Rectal smooth muscle tissue (tissue), 1 donor: ENCODE results near the gene HS1BP3.

ENCODE experiments used
- H3K27ac ChIP-seq: one replicate; pipeline ENCODE4 v1.7.0; 2013; ENCODE audit warnings: low read depth, low read length, inconsistent platforms
- H3K27me3 ChIP-seq: one replicate; pipeline ENCODE4 v1.7.0; 2013; ENCODE audit warnings: low read length; ENCODE audit not compliant: control insufficient read depth, insufficient read depth
- H3K36me3 ChIP-seq: one replicate; pipeline ENCODE4 v1.7.0; 2013; ENCODE audit warnings: low read length; ENCODE audit not compliant: control insufficient read depth, insufficient read depth
- H3K4me1 ChIP-seq: one replicate; pipeline ENCODE4 v1.7.0; 2013; ENCODE audit warnings: low read length; ENCODE audit not compliant: control insufficient read depth, insufficient read depth
- H3K4me3 ChIP-seq: one replicate; pipeline ENCODE4 v1.7.0; 2013; ENCODE audit warnings: low read length
- H3K9ac ChIP-seq: one replicate; pipeline ENCODE4 v1.7.0; 2013; ENCODE audit warnings: low read length

HS1BP3 gene

DNA sequence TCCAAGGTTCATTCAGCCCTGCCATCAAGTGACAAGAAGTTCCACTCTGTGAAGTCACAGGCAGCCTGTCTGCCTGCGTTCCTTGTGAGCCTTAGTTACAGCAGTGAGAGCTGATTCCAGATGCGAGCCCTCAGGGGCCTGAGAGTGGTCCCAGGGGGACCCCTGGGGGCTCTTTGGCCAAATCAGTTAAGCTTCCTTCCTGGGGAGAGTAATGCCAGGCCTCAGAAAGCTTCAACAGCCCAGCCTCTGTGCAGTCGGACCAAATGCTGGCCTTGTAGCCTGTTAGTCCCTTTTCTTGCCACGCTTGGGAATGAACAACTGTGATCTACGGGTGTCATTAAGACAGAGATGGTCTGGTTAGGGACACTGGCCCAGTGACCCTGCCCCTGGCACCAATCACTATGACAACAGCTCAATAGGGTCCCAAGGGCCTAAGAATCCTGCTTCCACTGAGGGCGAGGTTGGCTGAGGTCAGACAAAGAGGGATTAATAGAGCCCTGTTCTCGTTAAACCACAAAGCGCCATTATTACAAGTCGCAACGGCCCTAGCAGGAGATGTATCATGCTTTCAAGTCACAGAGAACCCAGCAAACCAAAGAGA is 50.9 kb downstream of the HS1BP3 start:
- no peak overlapping the region for H3K9ac ChIP-seq
- H3K36me3 ChIP-seq = no peaks in the 10 kb centered on the region
- H3K27ac ChIP-seq = peak overlapping the region; percentile 59
- H3K4me1 ChIP-seq = peaks cover 23% of the 10 kb centered on the region
- no peak overlapping the region for H3K4me3 ChIP-seq
- no peaks in the 10 kb centered on the region for H3K27me3 ChIP-seq

DNA sequence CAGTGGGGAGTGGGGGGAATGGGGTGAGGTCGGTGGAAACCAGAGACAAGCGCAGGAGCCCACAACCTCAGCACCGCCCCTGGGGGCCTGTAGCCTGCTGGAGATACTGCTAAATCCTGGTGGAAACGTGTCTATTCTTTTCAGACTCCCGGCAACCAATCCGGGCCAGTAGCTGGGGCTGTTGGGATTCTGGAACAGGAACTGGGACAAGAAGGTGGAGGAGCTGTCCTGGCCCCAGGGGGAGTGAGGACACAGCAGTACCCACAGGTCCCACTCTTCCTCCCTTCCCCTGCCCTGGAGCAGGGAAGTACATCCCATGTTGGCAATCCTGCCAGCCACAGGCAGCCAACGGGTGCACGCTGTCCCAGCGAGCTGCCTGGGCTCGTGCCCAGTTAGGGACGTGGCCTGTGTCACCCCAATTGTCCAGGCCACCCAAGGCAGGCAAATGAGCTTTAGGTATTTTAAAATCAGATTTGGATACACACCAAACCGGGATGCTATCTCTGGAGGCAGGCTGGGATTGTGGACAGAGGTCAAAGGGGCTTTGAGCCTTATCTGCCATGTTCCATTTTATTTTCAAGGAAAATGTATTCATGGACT is 51.8 kb downstream of the HS1BP3 start:
- Histone ChIP-seq H3K27me3 (no peaks in the 10 kb centered on the region), H3K4me1 (peaks cover 16% of the 10 kb centered on the region), H3K9ac (no peak overlapping the region), H3K36me3 (no peaks in the 10 kb centered on the region), H3K4me3 (no peak overlapping the region), H3K27ac (peak overlapping the region; percentile 59)

DNA sequence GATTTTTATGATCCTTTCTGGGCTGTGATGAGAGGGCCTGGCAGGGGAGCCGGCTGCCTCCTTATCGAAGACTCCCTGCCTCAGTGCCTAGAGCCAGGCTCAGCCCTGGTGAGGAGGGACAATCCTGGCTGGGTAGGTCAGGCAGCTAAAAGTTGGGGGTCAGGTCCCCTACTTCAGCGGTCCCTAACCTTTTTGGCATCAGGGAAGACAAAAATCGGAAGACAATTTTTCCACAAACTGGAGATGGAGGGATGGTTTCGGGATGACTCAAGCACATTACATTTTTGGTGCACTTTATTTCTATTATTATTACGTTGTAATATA is 53.1 kb downstream of the HS1BP3 start:
- H3K27me3 ChIP-seq = no peaks in the 10 kb centered on the region
- H3K27ac ChIP-seq = peak overlapping the region; percentile 7
- no peak overlapping the region for H3K9ac ChIP-seq
- no peaks in the 10 kb centered on the region for H3K36me3 ChIP-seq
- peaks cover 14% of the 10 kb centered on the region for H3K4me1 ChIP-seq
- no peak overlapping the region for H3K4me3 ChIP-seq

DNA sequence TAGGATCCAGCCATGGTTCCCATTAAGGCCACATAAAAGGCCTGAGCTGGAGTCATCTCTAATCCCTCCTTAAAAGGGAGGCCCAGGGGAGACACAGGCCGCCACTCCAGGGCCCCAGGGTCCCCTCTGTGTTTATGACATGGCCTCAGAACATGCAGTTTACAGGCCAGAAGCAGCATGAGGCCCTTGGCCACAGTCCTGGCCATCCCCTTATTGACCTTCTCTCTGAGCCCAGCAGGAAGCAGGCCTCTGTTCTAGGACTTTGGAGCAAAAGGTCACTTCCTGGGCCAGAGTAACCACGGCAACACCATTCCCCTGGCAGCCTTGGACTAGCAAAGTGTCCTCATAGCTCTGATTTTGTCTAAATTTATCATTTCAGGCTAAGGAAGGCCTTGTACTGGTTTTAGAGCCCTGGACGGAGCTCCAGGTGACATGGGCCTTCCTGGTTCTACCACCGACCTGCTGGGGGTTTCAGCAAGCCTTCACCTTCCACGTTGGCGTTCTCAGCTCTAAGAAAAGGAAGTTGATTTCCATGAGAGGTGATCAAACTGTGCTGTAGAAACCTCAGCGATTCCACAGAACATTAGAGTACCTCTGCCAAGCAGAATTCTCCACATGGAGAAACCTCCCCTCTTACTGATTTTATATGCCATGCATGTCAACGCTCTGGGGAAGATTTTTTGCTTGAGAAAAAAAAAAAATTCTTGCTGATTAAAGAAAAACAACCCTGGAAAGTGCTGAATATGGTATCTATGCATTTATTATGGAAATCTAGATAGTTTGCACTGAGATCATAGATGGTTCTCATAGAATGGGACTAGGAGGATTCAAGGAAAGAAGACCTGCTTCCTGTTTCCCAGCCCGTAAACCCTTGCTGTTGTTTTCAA is 53.7 kb downstream of the HS1BP3 start:
- Histone ChIP-seq H3K9ac (no peak overlapping the region), H3K27ac (peak overlapping the region; percentile 60), H3K4me1 (peaks cover 14% of the 10 kb centered on the region), H3K36me3 (no peaks in the 10 kb centered on the region), H3K4me3 (no peak overlapping the region), H3K27me3 (no peaks in the 10 kb centered on the region)

DNA sequence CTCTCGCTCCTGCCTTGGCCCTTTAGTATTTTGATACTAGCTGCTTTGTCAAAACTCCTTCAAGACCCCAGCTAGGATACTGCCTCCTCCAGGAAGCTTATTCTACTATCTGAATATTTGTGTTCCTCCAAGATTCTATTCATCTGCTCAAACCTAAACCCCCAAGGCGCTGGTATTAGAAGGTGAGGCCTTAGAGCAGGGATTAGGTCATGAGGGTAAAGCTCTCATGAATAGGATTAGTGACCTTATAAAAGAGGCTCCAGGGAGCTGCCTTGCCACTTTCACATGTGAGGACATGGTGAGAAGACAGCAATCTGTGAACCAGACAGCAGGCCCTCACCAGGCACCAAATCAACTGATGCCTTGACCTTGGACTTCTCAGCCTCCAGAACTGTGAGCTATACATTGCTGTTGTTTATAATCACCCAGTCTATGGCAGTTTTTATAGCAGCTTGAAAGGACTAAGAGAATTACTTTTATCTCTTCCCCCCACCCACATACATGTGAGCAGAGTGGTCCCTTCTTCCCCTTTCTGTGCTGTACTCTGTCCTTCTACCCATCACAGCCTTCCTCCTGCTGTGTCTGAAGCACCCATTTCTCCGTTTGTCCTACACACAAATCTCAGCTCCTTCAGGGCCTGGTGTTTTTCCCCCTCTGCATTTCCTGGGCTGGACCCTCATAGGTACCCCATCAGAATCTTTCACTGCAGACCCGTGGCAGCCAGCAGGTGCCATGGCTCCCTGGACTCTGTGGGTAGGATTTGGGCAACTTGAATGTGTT is 54.5 kb downstream of the HS1BP3 start:
- Histone ChIP-seq H3K4me1 (peaks cover 14% of the 10 kb centered on the region), H3K4me3 (no peak overlapping the region), H3K27ac (peak overlapping the region; percentile 60), H3K36me3 (no peaks in the 10 kb centered on the region), H3K27me3 (no peaks in the 10 kb centered on the region), H3K9ac (no peak overlapping the region)

DNA sequence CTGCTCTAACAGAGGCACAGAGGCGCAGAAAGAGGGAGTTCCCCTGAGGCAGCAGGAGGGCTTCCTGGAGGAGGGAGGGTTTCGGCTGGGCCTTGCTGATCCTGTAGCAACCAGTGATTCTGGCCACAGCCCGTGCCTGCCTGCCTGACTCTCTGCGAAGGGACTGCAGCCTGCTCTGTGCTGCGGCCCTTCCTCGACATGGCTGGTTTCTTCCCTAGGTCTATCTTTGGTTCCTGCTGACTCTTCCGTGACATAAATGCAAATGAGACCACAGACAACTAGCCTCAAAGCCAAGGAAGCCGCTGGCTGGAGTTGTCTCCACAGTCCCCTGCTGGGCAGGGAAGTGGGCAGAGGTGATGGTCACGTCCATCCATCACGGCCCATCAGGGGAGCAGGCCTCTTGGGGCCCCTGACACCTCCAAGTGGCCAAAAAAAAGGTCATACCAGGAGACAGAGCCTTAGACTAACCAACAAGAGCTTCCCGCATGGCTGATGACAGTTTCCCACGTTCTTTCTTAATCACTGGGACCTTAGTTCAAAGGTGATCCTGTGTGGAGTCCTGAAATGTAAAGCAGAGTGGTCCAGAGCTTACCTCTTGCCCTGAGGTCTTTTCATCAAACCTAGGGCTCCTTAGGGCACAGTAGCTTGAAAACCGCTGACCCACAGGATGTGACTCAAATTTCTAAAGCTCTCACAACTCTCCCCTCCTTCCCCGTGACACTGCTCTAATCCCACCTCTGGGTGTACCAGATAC is 55.3 kb downstream of the HS1BP3 start:
- no peak overlapping the region for H3K9ac ChIP-seq
- H3K27ac ChIP-seq = no peak overlapping the region
- H3K27me3 ChIP-seq = no peaks in the 10 kb centered on the region
- H3K4me3 ChIP-seq = no peak overlapping the region
- H3K36me3 ChIP-seq = no peaks in the 10 kb centered on the region
- peaks cover 14% of the 10 kb centered on the region for H3K4me1 ChIP-seq

DNA sequence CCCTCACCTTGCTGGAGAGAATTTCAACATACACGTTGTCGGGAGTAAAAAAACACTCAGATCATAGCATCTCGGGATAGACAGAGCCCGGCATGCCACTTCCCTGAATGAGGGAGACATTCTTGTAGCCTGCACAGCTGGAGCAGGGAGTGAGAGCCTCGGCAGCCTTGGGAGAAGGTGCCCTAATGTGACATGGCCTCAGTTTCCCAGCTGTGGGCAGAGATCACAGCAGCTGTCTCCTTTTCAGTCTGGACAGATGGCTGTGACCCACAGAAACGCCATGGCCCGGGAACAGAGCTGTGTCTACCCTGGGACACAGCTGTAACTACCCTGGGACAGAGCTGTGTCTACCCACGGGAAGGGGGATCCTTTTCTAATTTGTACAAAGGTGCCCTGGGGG is 55.9 kb downstream of the HS1BP3 start:
- Histone ChIP-seq H3K27ac (no peak overlapping the region), H3K36me3 (no peaks in the 10 kb centered on the region), H3K9ac (no peak overlapping the region), H3K4me3 (no peak overlapping the region), H3K27me3 (no peaks in the 10 kb centered on the region), H3K4me1 (peaks cover 14% of the 10 kb centered on the region)

DNA sequence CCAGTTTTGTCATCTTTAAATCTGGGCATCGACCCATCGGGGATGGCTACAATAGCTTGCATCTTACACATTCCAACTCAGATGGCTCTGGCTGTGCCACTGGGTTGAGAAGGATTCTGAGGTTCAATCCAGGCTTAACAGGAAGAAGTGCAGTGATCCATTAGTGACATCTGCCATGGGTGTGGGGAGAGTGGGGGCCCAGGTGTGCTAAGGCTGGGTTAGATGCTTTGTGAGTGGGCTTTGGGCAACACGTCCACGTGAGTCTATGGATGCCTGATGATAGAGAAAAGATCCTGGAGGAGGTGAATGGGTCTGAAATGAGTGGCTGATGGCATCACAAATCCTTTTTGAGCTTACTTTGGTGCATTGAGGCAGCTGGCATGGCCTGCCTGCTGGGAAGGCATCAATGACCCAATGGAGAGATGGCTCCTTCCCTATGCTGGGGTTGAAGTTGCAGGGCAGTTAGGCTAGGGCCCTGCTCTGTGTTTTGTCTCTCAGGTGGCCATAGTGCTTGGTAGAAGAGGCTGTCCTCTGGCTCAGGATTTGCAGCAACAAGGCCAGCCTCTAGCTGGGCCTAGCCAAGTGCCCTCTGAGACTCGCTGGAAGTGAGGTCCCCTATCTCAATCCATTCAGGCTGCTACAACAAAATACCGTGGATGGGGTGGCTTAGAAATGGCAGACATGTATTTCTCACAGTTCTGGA is 56.7 kb downstream of the HS1BP3 start:
- H3K9ac ChIP-seq = no peak overlapping the region
- H3K36me3 ChIP-seq = no peaks in the 10 kb centered on the region
- H3K4me1 ChIP-seq = peaks cover 9% of the 10 kb centered on the region
- no peak overlapping the region for H3K27ac ChIP-seq
- H3K4me3 ChIP-seq = no peak overlapping the region
- H3K27me3 ChIP-seq = no peaks in the 10 kb centered on the region

DNA sequence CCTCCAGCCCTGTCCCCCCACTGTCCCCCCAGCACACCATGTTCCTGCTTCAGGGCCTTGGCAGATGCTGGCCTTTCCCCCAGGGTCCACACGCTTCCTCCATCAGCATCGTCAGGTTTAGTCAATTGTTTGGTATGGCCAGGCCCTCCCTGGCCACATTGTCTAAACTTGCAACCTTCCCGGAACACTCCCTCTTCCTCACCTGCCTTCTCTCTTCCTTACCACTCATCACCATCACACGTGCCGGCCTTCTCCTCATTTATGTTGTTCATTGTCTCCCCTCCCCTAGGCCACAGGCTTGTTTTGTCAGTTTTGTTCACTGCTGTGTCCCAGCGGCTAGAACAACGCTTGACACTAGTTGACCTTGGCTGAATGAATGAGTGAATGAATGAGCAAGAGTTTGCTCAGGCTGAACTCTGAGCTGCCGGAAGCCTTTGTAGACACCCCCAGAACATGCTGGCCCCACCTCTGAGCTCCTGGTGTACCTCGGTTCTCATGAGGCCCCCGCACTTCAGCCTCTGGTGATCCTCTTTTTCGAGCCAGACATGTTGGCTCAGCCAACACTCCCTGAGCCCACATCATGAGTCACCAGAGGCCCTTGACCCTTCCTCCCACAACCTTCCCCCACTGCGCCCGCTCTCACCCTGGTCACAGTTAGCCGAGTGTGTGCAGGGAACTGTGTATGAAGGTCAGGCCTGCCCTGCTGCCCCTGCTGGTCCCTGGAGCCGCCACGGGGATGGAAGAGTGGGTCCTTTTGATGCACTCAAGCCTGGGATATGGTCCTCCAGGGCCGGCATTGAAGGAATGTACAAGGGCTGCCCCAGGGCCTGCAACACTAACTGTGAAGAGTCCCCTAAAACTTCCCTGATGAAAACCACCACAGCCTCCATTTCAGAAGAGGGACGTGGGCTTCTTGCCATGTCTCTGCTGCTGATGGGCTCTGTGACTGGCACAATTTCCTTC is 57.5 kb downstream of the HS1BP3 start:
- peaks cover 7% of the 10 kb centered on the region for H3K4me1 ChIP-seq
- H3K27ac ChIP-seq = no peak overlapping the region
- H3K36me3 ChIP-seq = no peaks in the 10 kb centered on the region
- H3K4me3 ChIP-seq = no peak overlapping the region
- H3K9ac ChIP-seq = no peak overlapping the region
- no peaks in the 10 kb centered on the region for H3K27me3 ChIP-seq

DNA sequence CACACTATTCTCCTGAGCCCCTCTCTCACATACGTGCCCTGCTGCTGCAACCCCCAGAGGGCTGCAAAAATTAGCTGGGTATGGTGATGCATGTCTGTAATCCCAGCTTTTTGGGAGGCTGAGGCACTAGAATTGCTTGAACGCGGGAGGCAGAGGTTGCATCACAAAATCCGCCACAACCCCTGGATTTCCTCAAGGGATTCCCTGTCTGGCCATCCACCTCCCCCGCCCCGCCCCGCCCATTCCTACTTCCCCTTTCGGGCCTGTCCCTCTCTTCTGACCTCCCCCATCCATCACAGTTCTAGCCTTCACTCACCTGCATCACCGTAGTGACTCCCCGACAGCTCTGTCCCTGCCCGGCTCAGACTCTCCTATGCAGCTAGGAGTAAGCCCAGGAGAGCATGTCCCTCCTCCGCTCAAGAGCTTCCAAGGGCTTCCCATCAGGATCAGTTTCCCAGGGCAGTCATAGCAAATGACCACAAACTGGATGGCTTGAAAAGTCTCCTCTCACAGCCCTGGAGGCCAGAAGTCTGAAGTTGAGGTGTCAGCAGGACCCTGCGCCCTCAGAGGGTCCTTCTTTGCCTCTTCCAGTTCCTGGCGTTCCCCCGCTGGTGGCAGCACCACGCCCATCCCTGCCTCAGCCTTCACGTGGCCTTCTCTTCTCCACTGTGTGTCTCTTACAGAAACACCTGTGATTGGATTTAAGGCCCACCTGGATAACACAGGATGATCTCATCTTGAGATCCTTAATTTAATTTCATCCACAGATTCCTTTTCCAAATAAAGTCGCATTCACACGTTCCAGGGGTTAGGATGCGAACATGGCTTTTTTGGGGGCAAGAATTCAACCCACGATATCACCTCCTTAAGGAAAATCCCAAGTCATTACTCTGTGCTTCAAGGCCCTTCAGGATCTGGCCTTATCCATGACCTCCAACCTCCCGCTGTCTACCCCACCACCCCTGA is 58.5 kb downstream of the HS1BP3 start:
- Histone ChIP-seq H3K27ac (no peak overlapping the region), H3K4me3 (no peak overlapping the region), H3K4me1 (peaks cover 7% of the 10 kb centered on the region)

More for the DNA sequence above, 58.5 kb downstream of the HS1BP3 start:
- Histone ChIP-seq H3K36me3 (no peaks in the 10 kb centered on the region), H3K9ac (no peak overlapping the region), H3K27me3 (no peaks in the 10 kb centered on the region)
